DMS79 (cell line): ENCODE data around the gene SERPINA6.
"Not testable (repeated sequence)": the region's sequence is repeated elsewhere in the genome, so short reads cannot be mapped to it uniquely, and the experiment has no call there.

Experiments
- DNase-seq: peaks from one replicate; lab custom pipeline; 2025; lab: John Stamatoyannopoulos, UW

Gene SERPINA6, protein sequence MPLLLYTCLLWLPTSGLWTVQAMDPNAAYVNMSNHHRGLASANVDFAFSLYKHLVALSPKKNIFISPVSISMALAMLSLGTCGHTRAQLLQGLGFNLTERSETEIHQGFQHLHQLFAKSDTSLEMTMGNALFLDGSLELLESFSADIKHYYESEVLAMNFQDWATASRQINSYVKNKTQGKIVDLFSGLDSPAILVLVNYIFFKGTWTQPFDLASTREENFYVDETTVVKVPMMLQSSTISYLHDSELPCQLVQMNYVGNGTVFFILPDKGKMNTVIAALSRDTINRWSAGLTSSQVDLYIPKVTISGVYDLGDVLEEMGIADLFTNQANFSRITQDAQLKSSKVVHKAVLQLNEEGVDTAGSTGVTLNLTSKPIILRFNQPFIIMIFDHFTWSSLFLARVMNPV

DNA sequence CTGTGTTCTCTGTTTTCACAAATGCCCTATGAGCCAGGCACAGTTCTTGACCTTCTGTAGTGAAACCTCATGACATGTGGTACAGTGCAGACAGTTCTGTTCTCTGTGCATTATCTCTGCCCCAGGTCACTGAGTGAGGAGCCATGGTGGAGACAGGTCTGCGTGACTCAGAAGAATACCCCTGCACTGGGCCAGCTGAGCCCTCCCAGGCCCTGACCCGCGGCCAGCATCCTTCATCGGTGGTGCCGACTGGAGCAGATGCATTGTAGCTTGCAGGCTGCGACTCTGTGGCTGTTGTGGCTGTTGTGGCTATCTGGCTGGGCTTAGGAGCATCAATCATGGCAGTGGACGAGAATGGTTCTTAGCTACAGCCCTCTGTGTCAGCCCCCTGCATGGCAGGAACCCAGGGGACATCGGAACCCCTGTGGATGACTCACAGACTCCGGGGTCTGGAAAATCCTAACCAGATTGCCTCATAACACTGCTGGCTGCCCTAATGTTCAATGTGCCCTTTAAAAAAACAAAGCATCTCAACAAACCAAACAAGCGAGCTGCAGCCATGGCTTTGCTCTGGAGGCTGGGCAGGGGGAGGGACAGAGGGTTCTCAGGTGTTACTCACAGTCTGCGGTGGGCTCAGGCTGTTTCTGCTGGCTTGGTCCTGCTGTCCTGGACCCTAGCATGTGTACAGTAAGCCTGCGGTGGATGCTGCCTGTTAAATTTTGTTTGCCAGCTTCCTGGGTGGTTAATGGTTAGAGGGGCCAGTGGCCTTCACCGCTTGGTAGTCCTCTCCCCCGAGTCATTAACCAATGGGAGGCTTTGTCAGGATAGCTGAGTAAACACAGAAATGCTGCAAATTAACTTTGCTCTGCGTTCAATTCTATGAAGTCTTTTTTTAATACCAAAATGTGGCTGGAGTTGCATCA is at the start of gene SERPINA6:
Gene SERPINA6, minus strand, starts transcription at position 689 of the 923 bp plus-strand sequence. CDS start 8,688 bp downstream, outside the sequence.
- no peak for DNase-seq

DNA sequence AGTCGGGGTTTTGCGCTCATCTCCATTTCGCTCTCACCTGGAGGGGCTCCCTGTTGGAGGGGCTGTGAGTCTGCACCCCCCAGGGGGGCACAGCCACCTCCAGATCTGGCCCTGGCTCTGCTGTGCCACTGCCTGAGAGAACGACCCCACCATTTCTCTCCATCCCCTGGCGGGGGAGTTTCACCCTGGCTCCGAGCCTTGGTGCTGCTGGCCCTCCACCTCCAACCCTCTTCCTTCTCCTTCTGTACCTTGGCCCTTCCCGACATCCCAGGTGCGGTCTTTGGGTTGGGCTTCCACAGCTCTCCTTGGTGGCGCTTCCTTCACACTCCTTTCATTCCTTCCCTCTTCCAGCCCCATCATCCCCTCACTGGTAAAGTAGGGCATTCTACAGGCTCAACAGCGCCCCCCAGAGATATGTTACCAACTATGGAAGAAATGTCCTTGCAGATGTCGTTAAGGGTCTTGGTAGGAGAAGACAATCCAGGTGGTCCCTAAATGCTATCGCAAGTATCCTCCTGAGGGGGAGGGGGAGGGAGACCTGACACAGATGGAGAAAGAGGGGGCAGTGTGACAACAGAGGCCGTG is 49.0 kb upstream of the SERPINA6 start:
- DNase-seq = no peak

DNA sequence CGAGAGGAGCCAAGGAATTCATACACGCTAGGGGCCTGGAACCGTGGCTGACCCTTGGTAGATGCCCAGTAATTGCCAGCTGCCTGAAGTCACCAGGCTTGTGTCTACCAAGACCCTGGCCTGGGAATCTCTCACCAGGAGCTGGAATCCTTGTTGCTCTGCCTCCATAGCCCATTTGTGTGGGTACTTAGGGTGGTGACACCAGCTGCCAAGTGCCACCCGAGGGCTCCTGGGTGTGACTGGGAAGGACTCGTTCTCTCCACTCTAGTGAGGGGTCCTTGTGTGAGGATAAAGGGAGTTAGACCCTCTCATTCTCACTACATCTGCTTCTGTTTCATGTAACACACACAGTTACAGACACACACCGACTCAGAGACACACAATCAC is 47.4 kb upstream of the SERPINA6 start:
- no peak for DNase-seq

DNA sequence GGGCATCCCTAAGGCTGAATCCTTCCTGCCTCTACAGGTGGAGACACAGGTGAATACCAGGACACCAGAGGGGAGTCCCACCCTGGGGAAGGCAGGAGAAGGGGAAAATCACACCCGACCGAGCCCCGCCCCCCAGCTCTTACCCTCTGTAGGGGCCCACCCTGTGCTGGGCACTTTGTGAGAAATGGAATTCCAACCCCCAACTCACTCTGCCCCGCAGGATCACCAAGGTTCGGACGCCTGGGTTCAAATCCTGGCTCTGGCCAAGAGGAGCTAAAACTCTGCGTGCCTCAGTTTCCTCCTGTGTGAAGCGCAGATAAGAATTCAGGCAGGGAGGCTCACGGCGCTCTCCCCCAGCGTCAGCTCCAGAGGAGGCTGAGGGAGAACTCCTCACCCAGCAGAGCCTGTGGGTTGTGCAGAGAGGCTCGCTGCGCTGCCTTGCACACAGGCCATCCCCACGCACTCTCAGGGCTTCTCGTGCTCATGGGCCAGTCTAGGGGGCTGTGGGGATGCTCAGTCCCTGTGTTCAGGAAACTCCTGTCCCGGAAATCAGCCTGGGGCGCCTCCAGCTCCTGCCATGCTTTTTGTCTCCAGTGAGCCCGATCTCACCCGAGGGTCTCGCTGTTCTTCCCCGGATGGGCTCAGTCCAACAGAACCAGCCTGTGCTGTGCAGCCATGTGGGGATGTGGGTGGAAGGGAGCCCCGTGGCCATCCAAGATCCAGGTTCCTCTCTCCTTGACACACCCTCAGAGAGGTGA is 46.8 kb upstream of the SERPINA6 start:
- not testable (repeated sequence) for DNase-seq

DNA sequence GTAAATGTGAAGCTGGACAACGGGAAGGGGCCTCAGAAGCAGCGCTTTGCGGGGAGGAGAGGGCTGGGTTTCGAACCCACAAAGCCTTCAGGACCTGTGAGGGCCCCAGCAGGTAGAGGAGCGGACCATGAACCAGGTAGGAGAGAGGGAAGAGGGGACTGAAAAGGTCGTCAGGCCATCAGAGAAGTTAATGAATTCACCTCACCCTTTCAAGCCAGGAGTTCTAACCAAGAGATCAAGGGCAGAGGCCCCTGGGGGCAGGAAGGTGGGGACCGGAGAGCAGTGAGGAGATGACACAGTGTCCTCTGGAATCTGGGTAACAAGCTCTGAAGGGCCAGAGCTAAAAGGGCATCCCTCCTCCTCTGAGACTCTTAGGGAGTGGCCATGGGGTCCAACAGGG is 45.8 kb upstream of the SERPINA6 start:
- no peak for DNase-seq

DNA sequence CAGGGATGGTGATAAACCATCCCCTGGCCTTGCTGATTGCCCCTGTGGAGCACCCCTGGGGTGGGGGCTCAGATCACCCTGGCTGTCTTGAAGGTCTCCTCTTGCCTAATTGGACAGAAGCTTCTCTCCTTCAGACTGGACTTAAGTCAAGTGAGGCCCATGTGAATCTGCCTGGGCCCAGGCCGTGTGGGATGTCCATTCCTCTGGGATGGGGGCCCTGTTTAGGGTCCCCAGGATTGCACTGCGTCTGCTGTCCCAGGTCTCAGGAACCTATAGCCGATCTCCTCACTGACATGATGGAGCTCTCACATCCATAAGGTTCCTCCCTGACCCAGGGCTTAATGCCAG is 45.1 kb upstream of the SERPINA6 start:
- no peak for DNase-seq

DNA sequence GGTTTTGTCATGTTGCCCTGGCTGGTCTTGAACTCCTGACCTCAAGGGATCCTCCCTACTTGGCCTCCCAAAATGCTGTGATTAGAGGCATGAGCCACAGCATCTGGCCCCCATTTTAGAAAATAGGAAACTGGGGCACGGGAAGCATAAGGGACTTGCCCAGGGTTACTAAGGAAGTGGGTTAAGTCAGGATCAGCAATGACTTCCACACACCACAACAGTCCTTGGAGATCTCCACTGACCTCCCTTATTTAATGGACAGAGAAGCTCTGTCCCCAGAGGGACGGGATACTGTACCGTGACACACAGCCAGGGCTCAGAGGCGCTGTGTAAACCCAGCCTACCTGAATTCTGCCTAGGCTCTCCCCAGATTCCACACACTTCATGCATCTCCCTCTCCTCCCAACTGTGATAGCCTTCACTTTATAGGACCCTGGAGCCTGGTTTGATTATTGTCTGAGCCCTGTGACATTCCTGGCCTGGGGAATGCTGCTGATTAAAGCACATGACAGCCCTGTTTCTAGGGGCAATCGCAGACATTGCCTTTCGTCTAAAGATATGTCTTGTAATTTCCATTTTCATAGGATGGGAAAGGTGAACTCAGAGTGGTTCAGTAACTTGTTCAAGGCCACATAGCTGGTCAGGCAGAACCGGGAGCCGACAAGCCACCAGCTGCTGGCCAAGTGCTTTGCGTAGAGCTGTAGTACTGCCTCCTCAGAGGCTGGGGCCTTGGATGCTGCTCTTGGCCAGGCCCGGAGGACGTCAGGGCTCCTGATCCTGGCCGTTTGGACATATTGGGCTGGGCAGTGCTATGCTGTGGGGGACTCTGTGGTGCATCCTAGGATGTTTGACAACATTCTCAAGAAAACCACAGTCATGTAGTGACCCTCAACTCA is 44.5 kb upstream of the SERPINA6 start:
- DNase-seq = no peak

DNA sequence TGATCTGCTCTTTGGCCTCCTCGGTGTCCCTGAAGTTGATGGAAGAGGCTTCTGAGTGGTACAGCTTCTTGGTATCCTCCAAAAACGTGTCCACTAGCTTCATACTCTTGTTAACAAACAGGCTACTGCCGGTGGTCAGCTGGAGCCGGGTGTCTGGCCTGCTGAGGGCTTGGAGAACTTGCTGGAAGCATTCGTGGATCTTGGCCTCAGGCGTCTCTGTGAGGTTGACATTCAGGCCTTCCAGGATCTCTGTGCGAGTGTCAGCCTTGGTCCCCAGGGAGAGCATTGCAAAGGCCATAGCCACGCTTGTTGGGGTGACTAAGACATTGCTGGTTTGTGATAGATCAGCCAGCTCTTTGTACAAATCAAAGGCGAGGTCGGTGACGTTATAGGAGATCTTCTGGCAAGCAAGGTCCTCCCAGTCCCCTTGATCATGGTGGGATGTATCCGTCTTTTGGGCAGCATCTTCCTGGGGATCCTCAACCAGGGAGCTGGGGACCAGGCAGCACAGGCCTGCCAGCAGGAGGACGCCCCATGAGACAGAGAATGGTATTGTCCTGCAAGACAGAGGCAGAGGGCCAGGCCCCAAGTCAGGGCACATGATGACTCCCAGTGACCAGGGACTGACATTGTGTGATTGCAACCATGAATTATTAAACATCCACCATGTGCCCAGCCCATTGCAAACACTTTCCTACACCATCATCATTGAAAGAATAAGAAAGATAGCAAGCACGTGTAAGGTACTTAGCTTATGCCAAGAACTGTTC is 43.2 kb upstream of the SERPINA6 start, which contains the start of gene SERPINA2:
Gene SERPINA2, minus strand, starts transcription at position 553 of the 770 bp plus-strand sequence.
- no peak for DNase-seq

DNA sequence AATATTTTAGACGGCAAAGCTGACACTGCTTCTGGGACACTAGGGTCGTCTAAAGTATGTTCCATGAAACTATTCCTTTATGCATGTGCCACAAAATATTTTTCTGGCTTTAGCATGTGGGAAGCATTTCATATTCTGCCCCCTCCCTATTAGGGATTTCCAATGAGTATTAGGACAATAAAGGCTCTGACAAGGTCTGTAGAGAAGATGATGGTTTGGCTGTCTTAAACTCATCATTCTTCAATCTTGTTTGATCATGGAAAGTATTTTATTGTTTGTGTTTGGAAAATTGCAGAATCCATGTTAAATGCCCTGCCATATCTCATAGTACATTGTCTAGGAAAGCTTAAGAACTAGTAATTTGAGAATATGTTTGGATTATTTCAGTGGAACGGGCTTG is 42.5 kb upstream of the SERPINA6 start:
- no peak for DNase-seq

DNA sequence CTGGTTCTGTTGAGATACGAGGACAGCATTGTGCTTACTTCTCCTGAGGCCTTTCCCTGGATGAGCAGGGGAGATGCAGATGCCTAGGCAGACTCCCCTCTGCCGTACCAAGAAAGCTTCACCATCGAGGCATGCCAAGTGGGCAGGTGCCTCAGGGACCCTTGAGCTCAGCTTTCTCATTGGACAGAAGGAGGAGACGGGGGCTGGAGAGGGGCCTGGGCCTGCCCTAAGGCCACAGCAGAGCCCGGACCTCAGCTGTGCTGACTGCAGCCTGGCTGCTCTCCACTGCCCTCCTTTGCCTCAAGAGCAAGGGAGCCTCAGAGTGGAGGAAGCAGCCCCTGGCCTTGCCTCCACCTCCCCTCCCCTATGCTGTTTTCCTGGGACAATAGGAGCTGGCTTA is 41.8 kb upstream of the SERPINA6 start:
- no peak for DNase-seq

DNA sequence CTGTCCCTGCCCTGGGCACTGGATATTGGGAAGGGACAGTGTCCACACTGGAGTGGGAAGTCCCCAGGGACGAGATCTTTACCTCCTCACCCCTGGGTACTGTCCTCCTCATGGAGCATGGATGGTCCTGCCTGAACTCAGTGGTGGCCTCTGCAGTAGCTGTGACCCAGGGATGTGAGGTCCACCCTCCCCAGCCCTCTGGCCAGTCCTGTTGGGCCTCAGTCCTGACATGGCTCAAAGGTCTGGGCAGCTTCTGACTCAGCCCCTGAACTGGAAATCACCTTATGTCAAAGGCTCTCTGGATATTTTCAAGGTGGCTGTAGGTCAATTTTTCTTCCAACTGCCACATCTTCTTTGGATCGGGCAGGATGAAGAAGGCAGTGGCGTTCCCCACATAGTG is 40.9 kb upstream of the SERPINA6 start:
- DNase-seq = no peak

DNA sequence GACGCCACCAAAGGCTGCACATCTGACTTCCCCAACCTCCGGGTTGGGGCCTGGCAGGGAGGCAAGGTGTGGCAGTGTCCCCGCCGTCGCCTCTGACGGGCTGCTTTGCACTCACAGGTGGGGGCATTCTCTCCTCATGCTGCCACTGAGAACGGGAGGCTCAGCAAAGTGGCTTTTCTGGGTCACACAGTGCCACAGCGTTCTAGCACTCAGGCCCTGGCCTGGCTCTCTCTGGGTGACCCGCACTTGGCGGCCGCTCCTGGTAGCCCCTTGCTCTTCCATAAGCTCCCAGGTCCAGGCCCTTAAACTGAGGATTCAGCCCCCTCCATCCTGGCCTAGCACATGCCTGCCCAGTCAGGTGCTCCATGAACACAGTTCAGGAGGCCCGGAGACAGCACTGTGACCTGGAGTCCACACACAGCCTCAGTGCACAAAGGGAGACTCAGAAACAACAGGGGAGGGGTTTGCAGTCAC is 40.1 kb upstream of the SERPINA6 start:
- no peak for DNase-seq

DNA sequence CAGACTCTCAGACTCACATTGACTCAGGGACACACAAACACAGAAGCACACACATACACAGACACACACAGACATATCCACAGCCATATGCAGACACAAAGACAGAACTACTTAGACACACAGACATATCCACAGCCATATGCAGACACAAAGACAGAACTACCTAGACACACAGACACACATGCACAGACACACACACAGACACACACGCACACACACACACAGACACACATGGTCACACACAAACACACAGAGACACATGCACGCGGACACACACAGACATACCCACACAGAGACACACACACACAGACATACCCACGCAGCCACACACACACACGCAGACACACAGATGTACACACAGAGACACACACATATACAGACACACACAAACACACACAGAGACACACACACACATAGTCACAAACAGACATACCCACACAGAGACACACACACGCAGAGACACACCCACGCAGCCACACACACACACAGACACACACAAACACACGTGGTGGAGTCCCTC is 39.5 kb upstream of the SERPINA6 start:
- DNase-seq = no peak

DNA sequence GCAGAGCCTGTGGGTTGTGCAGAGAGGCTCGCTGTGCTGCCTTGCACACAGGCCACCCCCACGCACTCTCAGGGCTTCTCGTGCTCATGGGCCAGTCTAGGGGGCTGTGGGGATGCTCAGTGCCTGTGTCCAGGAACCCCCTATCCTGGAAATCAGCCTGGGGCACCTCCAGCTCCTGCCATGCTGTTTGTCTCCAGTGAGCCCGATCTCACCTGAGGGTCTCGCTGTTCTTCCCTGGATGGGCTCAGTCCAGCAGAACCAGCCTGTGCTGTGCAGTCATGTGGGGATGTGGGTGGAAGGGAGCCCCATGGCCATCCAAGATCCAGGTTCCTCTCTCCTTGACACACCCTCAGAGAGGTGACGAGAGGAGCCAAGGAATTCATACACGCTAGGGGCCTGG is 38.5 kb upstream of the SERPINA6 start:
- no peak for DNase-seq

DNA sequence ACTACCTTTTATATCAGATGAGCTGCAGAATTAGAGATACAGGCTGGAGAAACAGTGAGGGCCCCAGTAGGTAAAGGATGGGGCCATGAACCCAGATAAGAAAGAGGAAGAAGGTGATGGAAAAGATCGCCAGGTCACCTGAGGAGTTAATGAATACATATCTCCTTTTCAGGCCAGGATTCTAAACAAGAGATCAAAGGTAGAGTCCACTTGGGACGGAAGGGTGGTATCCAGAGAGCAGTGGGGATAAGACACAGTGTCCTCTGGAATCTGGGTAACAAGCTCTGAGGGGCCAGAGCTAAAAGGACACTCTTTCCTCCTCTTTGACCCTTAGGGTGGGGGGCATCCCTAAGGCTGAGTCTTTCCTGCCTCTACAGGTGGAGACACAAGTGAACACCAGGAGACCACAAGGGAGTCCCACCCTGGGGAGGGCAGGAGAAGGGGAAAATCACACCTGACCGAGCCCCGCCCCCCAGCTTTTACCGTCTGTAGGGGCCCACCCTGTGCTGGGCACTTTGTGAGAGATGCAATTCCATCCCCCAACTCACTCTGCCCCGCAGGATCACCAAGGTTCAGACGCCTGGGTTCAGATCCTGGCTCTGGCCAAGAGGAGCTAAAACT is 37.9 kb upstream of the SERPINA6 start:
- no peak for DNase-seq

DNA sequence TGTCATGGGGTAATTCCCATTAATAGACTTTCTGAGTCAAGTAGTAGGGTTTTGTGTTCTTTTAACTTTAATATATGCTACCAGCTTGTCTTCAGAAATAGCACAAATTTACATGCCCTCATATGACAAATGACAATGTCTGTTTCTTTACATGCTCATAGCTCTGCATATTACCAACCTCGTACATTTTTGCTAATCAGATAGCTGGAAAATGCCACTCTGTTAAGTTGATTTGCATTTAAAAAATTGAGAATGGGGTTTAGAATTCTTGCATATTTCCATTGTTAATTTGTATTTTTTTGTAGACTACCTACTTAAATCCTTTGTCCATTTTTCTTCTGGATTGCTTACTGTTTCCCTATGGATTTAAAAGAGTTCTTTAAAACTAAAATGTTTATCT is 34.0 kb upstream of the SERPINA6 start:
- DNase-seq = no peak

DNA sequence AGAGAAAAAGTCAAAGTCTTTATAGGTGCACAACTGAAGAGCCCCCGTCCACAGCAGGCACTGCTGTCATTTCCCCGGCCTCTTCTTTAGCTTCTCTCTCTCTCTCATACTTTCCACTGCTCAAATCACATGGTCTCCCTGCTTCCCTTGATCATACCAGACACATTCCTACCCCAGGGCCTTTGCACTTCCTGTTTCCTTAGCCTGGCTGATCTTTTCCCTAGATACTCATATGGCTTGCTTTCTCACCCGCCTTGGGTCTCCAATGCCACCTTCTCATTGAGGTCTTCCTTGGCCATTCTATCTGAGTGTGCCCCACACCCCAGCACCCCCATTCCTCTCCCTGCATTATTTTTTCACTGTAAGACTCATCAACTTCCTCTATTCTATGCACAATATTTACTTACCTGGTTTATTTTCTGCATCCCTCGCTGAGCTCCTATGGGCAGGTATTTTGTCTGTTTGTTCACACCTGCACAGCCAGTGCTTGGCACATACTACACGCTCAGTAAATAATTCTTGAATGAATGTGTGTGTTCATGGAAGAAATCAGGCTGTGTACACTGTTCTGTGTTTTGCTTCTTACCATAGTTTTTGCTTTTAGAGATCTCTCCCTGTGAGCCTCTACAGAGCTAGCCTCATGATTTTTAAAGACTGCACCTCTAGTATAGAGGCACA is 33.4 kb upstream of the SERPINA6 start:
- no peak for DNase-seq

DNA sequence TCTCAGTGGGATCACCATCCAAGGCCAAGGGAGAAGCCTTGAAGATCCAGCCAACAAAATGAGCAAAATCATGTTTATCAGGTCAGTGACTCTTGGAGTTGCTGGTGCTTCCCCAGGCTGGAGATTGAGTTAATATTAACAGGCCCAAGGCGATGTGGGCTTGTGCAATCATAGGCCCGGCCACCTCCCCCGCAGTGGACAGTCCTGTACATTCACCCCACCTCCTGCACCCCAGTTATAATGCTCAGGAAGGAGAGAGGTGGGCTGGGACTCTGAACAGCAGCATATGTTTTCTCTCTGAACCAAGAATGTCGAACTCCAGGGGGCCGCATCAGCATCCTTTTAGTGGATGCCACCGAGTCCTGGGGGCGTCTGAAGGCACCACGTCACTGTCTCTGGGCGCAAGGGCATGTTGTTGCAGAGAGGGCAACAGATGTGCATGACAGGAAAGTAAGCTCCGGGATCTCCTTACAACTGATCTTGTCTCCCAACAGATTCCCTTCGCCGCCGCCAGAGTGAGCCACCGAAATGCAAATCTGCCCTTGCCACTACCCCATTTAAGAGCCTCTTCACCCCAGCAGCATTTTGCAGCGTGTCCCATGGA is 32.2 kb upstream of the SERPINA6 start:
- DNase-seq = no peak
